GM06990 (cell line): Measurements from ENCODE around the gene CDK2AP2.

Source experiments
- DNase-seq: peaks from one replicate; pipeline ENCODE4 v3.0.0-alpha.2; 2011; ENCODE audit not compliant: insufficient read length; ENCODE audit errors: extremely low read depth
- H3K27me3 ChIP-seq: replicated peaks from 2 replicates; pipeline ENCODE4 v1.6.0; 2011; ENCODE audit warnings: low read length; ENCODE audit not compliant: control insufficient read depth, insufficient read depth
- H3K36me3 ChIP-seq: 2 replicates; pipeline ENCODE4 v1.5.1; 2011; ENCODE audit warnings: low read length; ENCODE audit not compliant: control insufficient read depth, insufficient read depth
- H3K4me3 ChIP-seq: replicated peaks from 2 replicates; pipeline ENCODE4 v1.5.1; 2011; ENCODE audit warnings: low read depth, mild to moderate bottlenecking, control low read depth, low read length
- TF ChIP-seq, protein P1 (sequence below): IDR thresholded peaks from 2 replicates; pipeline ENCODE4 v1.5.1; 2011; ENCODE audit warnings: low read length, control low read depth, mild to moderate bottlenecking, inconsistent platforms; ENCODE audit not compliant: insufficient read depth, poor library complexity, severe bottlenecking

The CDK2AP2 gene

DNA sequence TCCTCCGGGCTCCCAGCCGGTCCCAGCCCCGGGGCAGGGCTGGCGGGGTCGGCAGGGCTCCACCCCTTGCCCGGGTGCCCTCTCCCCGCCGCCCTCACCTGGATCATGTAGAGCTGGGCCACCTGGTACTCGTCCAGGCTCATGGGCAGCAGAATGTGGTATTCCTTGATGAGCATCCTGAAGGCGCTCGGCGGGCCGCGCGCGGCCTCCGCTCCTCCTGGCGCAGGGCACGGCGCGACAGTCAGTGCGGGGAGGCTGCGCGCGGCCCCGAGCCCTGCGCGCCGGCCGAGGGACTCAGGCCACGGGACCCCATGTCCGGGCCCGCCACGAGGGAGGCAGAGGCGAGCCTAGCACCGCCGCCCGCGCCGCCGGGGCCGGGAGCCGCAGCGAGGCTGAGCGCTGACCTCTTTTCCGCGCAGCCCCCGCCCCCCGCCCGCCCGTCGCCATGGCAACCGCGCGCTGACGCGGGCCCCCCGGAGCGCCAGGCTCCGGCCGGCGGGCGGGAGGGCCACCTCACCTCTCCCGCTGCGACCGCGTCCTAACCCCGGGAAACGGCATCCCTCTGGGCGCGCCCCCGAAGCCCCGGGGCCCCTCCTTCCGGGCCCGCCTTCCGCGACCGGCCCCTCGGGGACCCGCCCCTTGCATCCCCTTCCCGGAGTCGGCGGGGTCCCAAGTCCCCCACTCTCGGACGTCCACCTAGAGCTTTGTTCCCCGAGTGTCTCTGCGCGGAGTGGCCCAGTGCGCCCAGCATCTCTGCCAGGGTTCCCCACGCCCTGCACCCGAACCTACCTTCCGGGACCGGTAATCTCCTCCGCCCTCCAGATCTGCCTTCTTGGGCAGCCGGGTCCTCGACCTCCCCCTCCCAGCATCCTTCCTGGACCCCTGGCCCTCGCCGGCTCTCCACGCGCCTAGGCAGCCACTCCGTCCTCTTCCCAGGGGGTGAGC, 3.7 kb downstream of the CDK2AP2 start:
- Histone ChIP-seq H3K27me3 (no peaks in the 10 kb centered on the region), H3K4me3 (peak overlapping the region; percentile 96), H3K36me3 (peaks cover 26% of the 10 kb centered on the region)
- DNase-seq: no peak
- TF ChIP-seq, protein P1, sequence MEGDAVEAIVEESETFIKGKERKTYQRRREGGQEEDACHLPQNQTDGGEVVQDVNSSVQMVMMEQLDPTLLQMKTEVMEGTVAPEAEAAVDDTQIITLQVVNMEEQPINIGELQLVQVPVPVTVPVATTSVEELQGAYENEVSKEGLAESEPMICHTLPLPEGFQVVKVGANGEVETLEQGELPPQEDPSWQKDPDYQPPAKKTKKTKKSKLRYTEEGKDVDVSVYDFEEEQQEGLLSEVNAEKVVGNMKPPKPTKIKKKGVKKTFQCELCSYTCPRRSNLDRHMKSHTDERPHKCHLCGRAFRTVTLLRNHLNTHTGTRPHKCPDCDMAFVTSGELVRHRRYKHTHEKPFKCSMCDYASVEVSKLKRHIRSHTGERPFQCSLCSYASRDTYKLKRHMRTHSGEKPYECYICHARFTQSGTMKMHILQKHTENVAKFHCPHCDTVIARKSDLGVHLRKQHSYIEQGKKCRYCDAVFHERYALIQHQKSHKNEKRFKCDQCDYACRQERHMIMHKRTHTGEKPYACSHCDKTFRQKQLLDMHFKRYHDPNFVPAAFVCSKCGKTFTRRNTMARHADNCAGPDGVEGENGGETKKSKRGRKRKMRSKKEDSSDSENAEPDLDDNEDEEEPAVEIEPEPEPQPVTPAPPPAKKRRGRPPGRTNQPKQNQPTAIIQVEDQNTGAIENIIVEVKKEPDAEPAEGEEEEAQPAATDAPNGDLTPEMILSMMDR: no peak

DNA sequence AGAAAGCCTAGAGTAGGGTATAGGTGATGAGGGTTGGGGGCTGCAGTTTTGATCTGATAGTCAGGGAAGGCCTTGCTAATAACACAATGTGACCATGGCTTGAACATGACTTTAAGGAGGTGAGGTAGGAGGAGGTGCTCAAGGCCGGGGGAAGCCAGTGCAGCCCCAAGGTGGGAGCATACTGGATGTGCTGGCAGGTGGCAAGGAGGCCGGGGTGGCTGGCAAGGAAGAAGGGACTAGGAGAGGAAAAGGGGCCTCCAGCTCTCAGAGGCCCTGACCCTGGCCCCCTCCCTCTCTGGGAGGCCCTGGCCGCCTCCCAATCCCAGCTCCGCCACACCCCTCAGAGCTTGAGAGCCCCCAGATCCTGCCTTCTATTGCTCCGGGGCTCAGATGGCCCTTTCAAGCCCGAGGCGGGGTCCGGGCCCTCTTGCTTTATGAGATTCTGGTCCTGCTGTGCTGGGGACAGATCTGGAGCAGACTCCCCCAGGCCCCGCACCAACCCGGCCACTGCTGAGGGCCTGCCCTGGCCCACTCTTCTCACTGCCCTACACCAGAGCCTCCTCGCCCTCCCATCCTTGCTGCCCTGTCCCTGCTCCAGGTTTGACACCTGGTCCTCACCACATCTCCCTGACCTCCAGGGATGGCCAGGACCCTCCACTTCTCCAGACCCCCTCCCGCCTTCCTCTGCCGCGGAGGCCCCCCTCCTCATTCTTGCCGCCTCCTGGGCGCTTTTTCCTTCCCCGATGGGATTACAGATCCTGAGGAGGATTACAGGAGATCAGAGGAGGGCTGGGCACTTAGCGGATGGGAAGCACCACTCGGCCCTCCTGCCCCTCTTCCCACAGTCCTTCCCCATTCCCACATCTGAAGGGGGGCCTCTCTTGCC, 4.6 kb downstream of the CDK2AP2 start:
- H3K27me3 ChIP-seq: no peaks in the 10 kb centered on the region
- TF ChIP-seq, protein P1: no peak
- peaks cover 32% of the 10 kb centered on the region for H3K36me3 ChIP-seq
- no peak for DNase-seq
- H3K4me3 ChIP-seq: peak overlapping the region; percentile 96

DNA sequence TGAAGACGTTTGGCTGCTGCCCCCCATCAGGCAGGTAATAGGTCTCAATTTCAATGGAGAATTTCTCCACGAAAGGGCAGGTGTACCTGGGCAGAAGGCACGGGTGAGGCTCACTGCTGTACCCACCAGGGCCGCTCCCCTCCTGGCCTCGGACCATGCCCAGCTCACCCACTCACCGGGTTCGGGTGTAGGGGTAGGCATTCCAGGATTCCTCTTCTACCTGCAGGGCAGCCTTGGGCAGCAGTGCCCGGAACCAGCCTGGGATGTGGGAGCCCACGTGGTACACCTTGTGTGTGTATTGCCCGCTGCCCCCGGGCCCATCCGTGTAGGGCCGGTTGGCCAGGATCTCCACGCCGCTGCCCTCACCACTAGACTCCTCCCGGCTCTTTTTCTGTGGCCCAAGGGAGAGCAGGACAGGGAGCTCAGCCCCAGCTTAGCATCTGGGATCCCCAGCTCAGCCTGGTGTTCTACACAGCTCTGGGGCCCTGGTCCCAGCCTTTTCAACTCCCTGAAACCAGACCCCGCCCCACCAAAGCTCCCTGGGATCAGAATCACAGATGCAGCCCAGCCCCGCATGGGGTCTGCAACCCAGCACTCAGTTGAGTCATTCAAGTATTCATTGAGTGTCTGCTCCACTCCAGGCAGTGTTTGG, 5.5 kb downstream of the CDK2AP2 start:
- H3K27me3 ChIP-seq: no peaks in the 10 kb centered on the region
- DNase-seq: no peak
- TF ChIP-seq, protein P1: no peak
- H3K4me3 ChIP-seq: no peak overlapping the region
- peaks cover 41% of the 10 kb centered on the region for H3K36me3 ChIP-seq

DNA sequence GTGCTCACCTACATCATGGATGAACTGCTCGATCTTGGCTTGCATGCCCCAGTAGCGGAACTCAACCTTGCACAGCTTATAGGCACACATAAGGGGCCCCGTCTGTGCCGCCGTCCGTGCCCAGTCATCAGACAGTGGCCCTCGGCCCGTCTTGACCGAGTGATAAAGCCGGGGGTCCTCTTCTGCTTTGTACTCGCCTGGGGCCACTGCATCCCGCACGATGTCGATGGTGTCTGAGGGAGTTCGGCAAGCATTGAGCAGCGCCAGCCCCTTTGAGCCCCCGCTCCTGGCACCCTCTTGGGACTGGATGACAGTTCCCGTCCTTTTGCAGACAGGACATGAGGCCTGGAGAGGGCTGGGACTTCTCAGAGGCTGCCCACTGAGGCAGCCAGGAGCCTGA, 6.1 kb downstream of the CDK2AP2 start:
- Histone ChIP-seq H3K36me3 (peaks cover 47% of the 10 kb centered on the region), H3K4me3 (no peak overlapping the region), H3K27me3 (no peaks in the 10 kb centered on the region)
- TF ChIP-seq, protein P1: no peak
- no peak for DNase-seq

DNA sequence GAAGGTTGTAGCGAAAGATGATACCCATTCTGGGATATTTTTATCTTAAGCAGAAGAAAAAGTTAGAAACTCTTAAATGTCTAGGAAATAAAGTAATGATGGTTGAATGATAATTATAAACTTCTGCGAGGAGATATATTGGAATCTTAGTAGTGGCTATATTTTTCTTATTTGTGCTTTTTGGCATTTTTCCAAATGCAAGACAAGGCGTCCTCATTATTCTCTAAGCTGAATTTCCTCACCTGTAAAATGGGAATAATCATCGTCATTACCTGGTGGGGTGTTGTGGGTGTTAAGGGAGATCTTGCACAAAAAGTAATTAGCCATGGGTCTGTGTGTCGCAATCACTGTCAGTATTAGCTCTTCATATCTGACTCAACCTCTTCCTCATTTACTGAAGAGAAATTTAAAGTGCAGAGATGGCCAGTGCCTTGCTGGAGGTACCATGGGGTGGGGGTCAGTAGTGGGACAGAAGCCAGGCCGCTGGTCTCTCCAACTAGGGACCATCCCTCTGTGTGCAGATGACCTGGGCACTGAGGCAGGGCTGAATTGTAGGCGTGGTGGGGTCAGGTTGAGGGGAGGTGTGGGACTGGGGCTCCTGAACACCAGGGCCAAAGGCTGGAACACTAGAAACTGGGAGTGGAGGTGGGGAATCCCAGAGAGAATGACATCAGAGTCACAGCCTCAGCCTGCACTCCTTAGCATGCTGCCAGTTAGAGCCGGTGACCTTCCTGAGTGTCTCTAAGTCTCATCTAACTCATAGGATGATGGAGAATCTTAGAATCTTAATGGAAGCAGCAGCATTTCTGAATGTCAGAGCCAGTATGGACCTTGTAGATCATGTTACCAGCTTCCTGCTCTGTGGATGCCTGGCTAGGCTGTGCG, 6.9 kb downstream of the CDK2AP2 start:
- TF ChIP-seq, protein P1: no peak
- H3K27me3 ChIP-seq: no peaks in the 10 kb centered on the region
- no peak for DNase-seq
- no peak overlapping the region for H3K4me3 ChIP-seq
- peaks cover 47% of the 10 kb centered on the region for H3K36me3 ChIP-seq
